MM.1S (cell line): ENCODE measurements around the gene NPHP1.

ENCODE experiments used
- CTCF ChIP-seq: fragments of 300-600 bp; sonication (generic); IDR thresholded peaks from 2 replicates; pipeline ENCODE4 v1.5.1; 2016; ENCODE audit warnings: antibody characterized with exemption, low read length, mixed read lengths
- EZH2 ChIP-seq: fragments of 300-600 bp; sonication (generic); optimal IDR thresholded peaks from 2 replicates; pipeline ENCODE3; 2017; ENCODE audit warnings: low read depth, mild to moderate bottlenecking, antibody characterized with exemption, low read length, mixed read lengths
- EZH2phosphoT487 ChIP-seq: fragments of 300-600 bp; sonication (generic); IDR thresholded peaks from 2 replicates; pipeline ENCODE4 v1.6.1; 2018; ENCODE audit warnings: antibody characterized with exemption, low read length

DNA sequence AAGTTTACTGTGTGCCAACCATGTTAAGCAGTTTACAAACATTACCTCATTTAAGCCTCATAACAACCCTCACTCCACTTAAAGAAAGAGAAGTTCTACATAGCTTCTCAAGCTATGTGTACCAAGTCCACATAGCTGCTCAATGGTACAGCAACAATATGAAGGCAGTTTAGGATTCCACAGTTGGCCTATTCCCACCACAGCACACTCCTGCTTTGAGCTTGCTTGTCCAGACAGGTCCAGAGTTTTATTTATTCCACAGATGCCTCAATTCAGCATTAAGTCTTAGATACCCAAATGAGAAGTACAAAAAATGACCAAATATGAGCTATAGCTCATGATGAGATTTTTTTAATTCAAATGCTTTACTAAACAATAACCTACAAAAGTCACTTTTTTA, 24.8 kb downstream of the NPHP1 start:
- TF ChIP-seq CTCF (no peak), EZH2 (no peak), EZH2phosphoT487 (no peak)
